ENCODE results near the gene ITGAL.

The ITGAL gene

GRCh38 chr16:30510376-30510938 is 37.9 kb downstream of the ITGAL start:
- no peak for DNase-seq (ENCODE audit: low read depth)
- TF ChIP-seq CTCF (conservative IDR thresholded peaks at IDR 0.05; ENCODE audit: low read length): no peak
- no peak overlapping the region for H3K4me3 ChIP-seq (ENCODE audit: low read length)

GRCh38 chr16:30511509-30511908 is 39.0 kb downstream of the ITGAL start:
- no peak overlapping the region for H3K4me3 ChIP-seq (ENCODE audit: low read length)
- no peak for TF ChIP-seq CTCF (conservative IDR thresholded peaks at IDR 0.05; ENCODE audit: low read length)

GRCh38 chr16:30515275-30515674 is 42.7 kb downstream of the ITGAL start:
- TF ChIP-seq CTCF (conservative IDR thresholded peaks at IDR 0.05; ENCODE audit: low read length): no peak
- H3K4me3 ChIP-seq (ENCODE audit: low read length): no peak overlapping the region
- DNase-seq (ENCODE audit: low read depth): no peak

More at GRCh38 chr16:30511509-30511908, 39.0 kb downstream of the ITGAL start:
- no peak for DNase-seq (ENCODE audit: low read depth)

- no peak overlapping the region for H3K4me3 ChIP-seq (ENCODE audit: low read length)
- TF ChIP-seq CTCF (conservative IDR thresholded peaks at IDR 0.05; ENCODE audit: low read length): no peak
- DNase-seq (ENCODE audit: low read depth): no peak
Observed at GRCh38 chr16:30518552-30518951, 46.0 kb downstream of the ITGAL start.

GRCh38 chr16:30519120-30520049 is 46.8 kb downstream of the ITGAL start:
- no peak for DNase-seq (ENCODE audit: low read depth)
- H3K4me3 ChIP-seq (ENCODE audit: low read length): no peak overlapping the region
- no peak for TF ChIP-seq CTCF (conservative IDR thresholded peaks at IDR 0.05; ENCODE audit: low read length)

- TF ChIP-seq CTCF (conservative IDR thresholded peaks at IDR 0.05; ENCODE audit: low read length): no peak
- no peak for DNase-seq (ENCODE audit: low read depth)
- H3K4me3 ChIP-seq (ENCODE audit: low read length): no peak overlapping the region
Observed at GRCh38 chr16:30521476-30521872, 48.9 kb downstream of the ITGAL start.
